ENCODE data around the gene PGRMC1. TPM values are rescaled to one million over a fixed set of nuclear protein-coding genes. Genes with fewer than 3 reads are reported as not detected.

Gene PGRMC1
- total RNA-seq, 2 donors from 2014 or later: 156 to 171 TPM

GRCh38 chrX:119235051-119235511 lies 1.0 kb upstream of the PGRMC1 start:
- no peak overlapping the region for H3K4me3 ChIP-seq
- no peak for DNase-seq (ENCODE audit: low spot score)
- H3K36me3 ChIP-seq: no peaks in the 10 kb centered on the region
- intact Hi-C loops (cut with DNase I): loop anchor here (10.0 kb wide), 1 partner anchor 170 kb away; no protein-coding TSS in a partner anchor
- TF ChIP-seq POLR2AphosphoS5 (IDR thresholded peaks at IDR 0.05) (no peak), POLR2A (IDR thresholded peaks at IDR 0.05) (no peak), CTCF (IDR thresholded peaks at IDR 0.05) (no peak)
- no peaks in the 10 kb centered on the region for H3K9me3 ChIP-seq
- peak overlapping the region; percentile 79 to 84 for H3K27ac ChIP-seq
- no peaks in the 10 kb centered on the region for H3K27me3 ChIP-seq (replicated peaks; ENCODE audit: insufficient read depth)
- H3K4me1 ChIP-seq (replicated peaks): no peaks in the 10 kb centered on the region
- 38% methylated on average over 7 of the region's 8 CpGs for WGBS

- no peaks in the 10 kb centered on the region for H3K27me3 ChIP-seq (replicated peaks; ENCODE audit: insufficient read depth)
- no peaks in the 10 kb centered on the region for H3K9me3 ChIP-seq
- DNase-seq (ENCODE audit: low spot score): peak; percentile 18
- H3K4me1 ChIP-seq (replicated peaks): no peaks in the 10 kb centered on the region
- WGBS: under 1% methylated on average over 58 of the region's 58 CpGs
- H3K27ac ChIP-seq: peak overlapping the region; percentile 79 to 84
- intact Hi-C loops (cut with DNase I): loop anchor here (10.0 kb wide), 1 partner anchor 168 kb away; no protein-coding TSS in a partner anchor
- H3K36me3 ChIP-seq: no peaks in the 10 kb centered on the region
- TF ChIP-seq POLR2A (IDR thresholded peaks at IDR 0.05) (no peak), CTCF (IDR thresholded peaks at IDR 0.05) (no peak)
- peak overlapping the region; percentile 59 to 69 for H3K4me3 ChIP-seq
Observed at GRCh38 chrX:119236623-119237561, 807 bp downstream of the PGRMC1 start.

- Histone ChIP-seq H3K27ac (no peak overlapping the region), H3K4me1 (replicated peaks) (no peaks in the 10 kb centered on the region), H3K27me3 (replicated peaks; ENCODE audit: insufficient read depth) (no peaks in the 10 kb centered on the region), H3K4me3 (peak overlapping the region; percentile 59 to 69), H3K36me3 (no peaks in the 10 kb centered on the region), H3K9me3 (no peaks in the 10 kb centered on the region)
- no peak for DNase-seq (ENCODE audit: low spot score)
- WGBS: 27% methylated on average over 6 of the region's 6 CpGs
- intact Hi-C loops (cut with DNase I): loop anchor here (10.0 kb wide), 1 partner anchor 167 kb away; no protein-coding TSS in a partner anchor
- TF ChIP-seq CTCF (IDR thresholded peaks at IDR 0.05) (no peak), POLR2A (IDR thresholded peaks at IDR 0.05) (no peak), POLR2AphosphoS5 (IDR thresholded peaks at IDR 0.05) (no peak)
Observed at GRCh38 chrX:119237562-119237942, 1.5 kb downstream of the PGRMC1 start.

- intact Hi-C loops (cut with DNase I): loop anchor here (10.0 kb wide), 1 partner anchor 166 kb away; no protein-coding TSS in a partner anchor
- Histone ChIP-seq H3K36me3 (no peaks in the 10 kb centered on the region), H3K27me3 (replicated peaks; ENCODE audit: insufficient read depth) (no peaks in the 10 kb centered on the region), H3K27ac (no peak overlapping the region), H3K9me3 (no peaks in the 10 kb centered on the region), H3K4me1 (replicated peaks) (no peaks in the 10 kb centered on the region), H3K4me3 (no peak overlapping the region)
- WGBS: 62% methylated on average over 3 of the region's 3 CpGs
- no peak for DNase-seq (ENCODE audit: low spot score)
- TF ChIP-seq POLR2A (IDR thresholded peaks at IDR 0.05) (no peak), POLR2AphosphoS5 (IDR thresholded peaks at IDR 0.05) (no peak), CTCF (IDR thresholded peaks at IDR 0.05) (no peak)
Observed at GRCh38 chrX:119238557-119238956, 2.5 kb downstream of the PGRMC1 start.

All from prostate gland (tissue), 2 donors.